ENCODE data around the gene NTMT1.
A peak's percentile ranks its signal among the peaks of the same experiment; 100 is the strongest.

NTMT1 gene

DNA sequence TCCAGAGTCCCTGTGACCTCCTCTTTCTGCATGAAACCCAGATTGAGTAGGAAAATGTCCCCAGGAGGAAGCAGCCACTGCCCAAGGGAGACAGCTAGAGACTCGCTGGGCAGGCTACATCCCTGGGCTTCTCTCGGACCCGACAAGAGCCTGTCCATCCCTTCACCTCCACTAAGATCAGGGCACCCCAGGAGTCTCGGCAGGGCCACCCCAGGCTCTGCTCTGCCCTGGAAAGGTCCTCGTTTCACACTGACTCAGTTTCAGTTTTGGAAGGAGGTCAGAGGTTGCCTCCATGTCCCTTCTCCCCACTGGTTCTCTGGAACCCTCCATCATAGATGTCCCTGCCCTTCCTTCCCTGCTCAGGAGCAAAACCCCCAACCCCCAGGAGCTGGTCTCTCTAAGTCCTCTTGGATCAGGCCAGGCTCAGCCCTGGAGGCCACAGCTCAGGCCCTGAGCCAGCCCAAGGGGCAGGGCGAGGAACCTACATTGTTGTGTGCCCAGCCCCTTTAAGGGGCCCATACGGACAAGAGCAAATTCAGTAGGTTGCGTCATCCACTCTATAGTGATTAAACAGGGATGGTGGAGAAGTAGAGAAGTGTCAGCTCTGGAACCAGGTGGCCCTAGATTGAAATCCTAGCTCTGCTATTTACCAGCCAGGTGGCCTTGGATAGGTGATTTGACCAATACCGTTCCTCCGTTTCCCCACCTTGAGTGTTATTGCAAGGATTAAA lies 42.5 kb upstream of the NTMT1 start:
- Histone ChIP-seq H2AFZ (ENCODE audit: low read length) (no peak overlapping the region), H3K27me3 (ENCODE audit: insufficient read depth, low read length, poor library complexity, severe bottlenecking) (no peaks in the 10 kb centered on the region), H3K9ac (ENCODE audit: low read depth, low read length, poor library complexity, severe bottlenecking) (no peak overlapping the region), H3K79me2 (ENCODE audit: insufficient read depth, low read length) (no peaks in the 10 kb centered on the region), H3K9me2 (replicated peaks; ENCODE audit: low read depth, low read length) (no peaks in the 10 kb centered on the region), H3K4me1 (ENCODE audit: insufficient read depth, low read length, poor library complexity, severe bottlenecking) (peaks cover 28% of the 10 kb centered on the region), H3F3A (ENCODE audit: low read depth) (no peaks in the 10 kb centered on the region), H4K20me1 (ENCODE audit: insufficient read depth, low read length, poor library complexity, severe bottlenecking) (no peaks in the 10 kb centered on the region), H3K9me3 (ENCODE audit: insufficient read depth, low read depth, low read length) (no peaks in the 10 kb centered on the region), H3K4me2 (ENCODE audit: low read depth, low read length, poor library complexity, severe bottlenecking) (no peak overlapping the region), H3K36me3 (ENCODE audit: insufficient read depth, low read length) (no peaks in the 10 kb centered on the region), H3K4me3 (ENCODE audit: low read length, poor library complexity, severe bottlenecking) (no peak overlapping the region)
- TF ChIP-seq EZH2phosphoT487 (IDR thresholded peaks at IDR 0.05; ENCODE audit: borderline replicate concordance), result no peak
- TF ChIP-seq CTCF (conservative IDR thresholded peaks at IDR 0.05; ENCODE audit: low read length), result no peak

GRCh38 chr9:129584136-129584535 lies 41.8 kb upstream of the NTMT1 start:
- Histone ChIP-seq H3K4me1 (ENCODE audit: insufficient read depth, low read length, poor library complexity, severe bottlenecking) (peaks cover 28% of the 10 kb centered on the region), H3K9ac (ENCODE audit: low read depth, low read length, poor library complexity, severe bottlenecking) (no peak overlapping the region), H3K4me2 (ENCODE audit: low read depth, low read length, poor library complexity, severe bottlenecking) (peak overlapping the region; percentile 41)

DNA sequence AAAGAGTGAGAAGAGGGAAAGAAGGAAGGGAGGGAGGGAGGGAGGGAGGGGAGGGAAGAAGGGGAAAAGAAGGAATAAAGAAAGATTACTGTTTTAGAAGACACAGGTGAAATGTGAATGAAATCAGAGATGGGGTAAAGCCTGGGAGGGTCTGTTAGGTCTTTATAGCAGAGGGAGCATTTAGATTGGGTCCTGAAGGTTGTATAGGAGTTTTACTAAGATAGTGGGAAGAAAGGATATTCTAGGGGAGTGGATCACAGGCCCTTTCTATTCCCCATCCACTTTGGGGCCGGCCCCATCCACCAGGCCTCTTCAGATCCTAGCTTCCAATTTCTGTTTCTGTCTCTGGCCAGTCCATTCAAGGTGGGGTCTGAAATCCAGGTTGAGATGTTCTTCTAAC lies 40.6 kb upstream of the NTMT1 start:
- no peaks in the 10 kb centered on the region for H4K20me1 ChIP-seq (ENCODE audit: insufficient read depth, low read length, poor library complexity, severe bottlenecking)
- H3K79me2 ChIP-seq (ENCODE audit: insufficient read depth, low read length), result no peaks in the 10 kb centered on the region
- no peaks in the 10 kb centered on the region for H3K9me2 ChIP-seq (replicated peaks; ENCODE audit: low read depth, low read length)
- H3K4me2 ChIP-seq (ENCODE audit: low read depth, low read length, poor library complexity, severe bottlenecking), result no peak overlapping the region
- H2AFZ ChIP-seq (ENCODE audit: low read length), result no peak overlapping the region
- no peak overlapping the region for H3K4me3 ChIP-seq (ENCODE audit: low read length, poor library complexity, severe bottlenecking)
- no peaks in the 10 kb centered on the region for H3K36me3 ChIP-seq (ENCODE audit: insufficient read depth, low read length)
- H3K27me3 ChIP-seq (ENCODE audit: insufficient read depth, low read length, poor library complexity, severe bottlenecking), result no peaks in the 10 kb centered on the region
- H3K9me3 ChIP-seq (ENCODE audit: insufficient read depth, low read depth, low read length), result no peaks in the 10 kb centered on the region
- peaks cover 19% of the 10 kb centered on the region for H3K4me1 ChIP-seq (ENCODE audit: insufficient read depth, low read length, poor library complexity, severe bottlenecking)
- H3F3A ChIP-seq (ENCODE audit: low read depth), result no peaks in the 10 kb centered on the region
- no peak overlapping the region for H3K9ac ChIP-seq (ENCODE audit: low read depth, low read length, poor library complexity, severe bottlenecking)
- TF ChIP-seq CTCF (conservative IDR thresholded peaks at IDR 0.05; ENCODE audit: low read length) (no peak), EZH2phosphoT487 (IDR thresholded peaks at IDR 0.05; ENCODE audit: borderline replicate concordance) (no peak)

More at GRCh38 chr9:129584136-129584535, 41.8 kb upstream of the NTMT1 start:
- H3F3A ChIP-seq (ENCODE audit: low read depth), result no peaks in the 10 kb centered on the region
- no peaks in the 10 kb centered on the region for H3K9me3 ChIP-seq (ENCODE audit: insufficient read depth, low read depth, low read length)
- H3K36me3 ChIP-seq (ENCODE audit: insufficient read depth, low read length), result no peaks in the 10 kb centered on the region
- H4K20me1 ChIP-seq (ENCODE audit: insufficient read depth, low read length, poor library complexity, severe bottlenecking), result no peaks in the 10 kb centered on the region
- H3K27me3 ChIP-seq (ENCODE audit: insufficient read depth, low read length, poor library complexity, severe bottlenecking), result no peaks in the 10 kb centered on the region
- H3K4me3 ChIP-seq (ENCODE audit: low read length, poor library complexity, severe bottlenecking), result peak overlapping the region; percentile 23
- TF ChIP-seq EZH2phosphoT487 (IDR thresholded peaks at IDR 0.05; ENCODE audit: borderline replicate concordance), result no peak
- no peak for TF ChIP-seq CTCF (conservative IDR thresholded peaks at IDR 0.05; ENCODE audit: low read length)
- H2AFZ ChIP-seq (ENCODE audit: low read length), result 0 out of 2 replicates have a peak overlapping the region, but pooled peaks have one; percentile 50
- no peaks in the 10 kb centered on the region for H3K9me2 ChIP-seq (replicated peaks; ENCODE audit: low read depth, low read length)
- no peaks in the 10 kb centered on the region for H3K79me2 ChIP-seq (ENCODE audit: insufficient read depth, low read length)

Data from Loucy (cell line).